GM12874 (cell line): Measurements from ENCODE around the gene PRR20B.
"Not testable (repeated sequence)": the region's sequence is repeated elsewhere in the genome, so short reads cannot be mapped to it uniquely, and the experiment has no call there.

Source experiments
- CTCF ChIP-seq: IDR thresholded peaks from 2 replicates; pipeline ENCODE4 v1.5.1; 2011; ENCODE audit warnings: low read depth, mild to moderate bottlenecking, control low read depth, low read length, moderate library complexity; ENCODE audit not compliant: insufficient read depth

PRR20B gene

DNA sequence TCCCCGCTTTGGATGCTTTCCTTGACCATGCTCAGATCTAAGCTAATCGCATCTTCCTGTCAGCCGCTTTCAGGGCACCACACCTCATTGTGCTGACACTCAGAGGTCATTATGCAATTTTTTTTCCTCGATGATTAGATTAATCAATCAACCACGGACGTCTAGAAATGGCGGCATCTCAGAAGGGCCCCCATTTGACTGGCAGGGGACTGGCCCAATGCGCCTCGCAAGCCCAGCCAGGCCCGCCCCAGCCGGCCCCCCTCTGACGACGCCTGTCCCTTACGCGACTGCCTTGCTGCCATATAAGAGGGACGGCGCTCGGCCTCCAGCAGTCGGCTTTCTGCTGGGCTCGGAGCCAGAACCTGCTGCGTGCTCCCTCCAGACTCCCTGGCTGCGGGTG, at the start of gene PRR20B:
PRR20B (plus strand) TSS at position 301 of the 400 bp plus-strand sequence. CDS start 387 bp downstream, outside the sequence.
- not testable (repeated sequence) for TF ChIP-seq CTCF

DNA sequence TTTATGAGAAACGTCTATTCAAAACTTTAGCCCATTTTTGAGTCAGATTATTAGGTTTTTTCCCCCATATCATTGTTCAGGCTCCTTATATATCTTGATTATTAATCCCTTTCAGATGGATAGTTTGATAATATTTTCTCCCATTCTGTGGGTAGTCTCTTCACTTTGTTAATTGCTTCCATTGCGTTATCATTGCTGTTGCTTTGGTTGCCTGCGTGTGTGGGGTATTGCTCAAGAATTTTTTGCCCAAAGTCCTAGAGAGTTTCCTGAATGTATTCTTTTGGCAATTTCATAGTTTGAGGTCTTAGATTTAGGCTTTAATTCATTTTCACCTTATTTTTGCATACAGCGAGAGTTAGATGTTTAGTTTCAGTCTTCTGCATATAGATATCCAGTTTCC, 32.3 kb upstream of the PRR20B start:
- no peak for TF ChIP-seq CTCF

DNA sequence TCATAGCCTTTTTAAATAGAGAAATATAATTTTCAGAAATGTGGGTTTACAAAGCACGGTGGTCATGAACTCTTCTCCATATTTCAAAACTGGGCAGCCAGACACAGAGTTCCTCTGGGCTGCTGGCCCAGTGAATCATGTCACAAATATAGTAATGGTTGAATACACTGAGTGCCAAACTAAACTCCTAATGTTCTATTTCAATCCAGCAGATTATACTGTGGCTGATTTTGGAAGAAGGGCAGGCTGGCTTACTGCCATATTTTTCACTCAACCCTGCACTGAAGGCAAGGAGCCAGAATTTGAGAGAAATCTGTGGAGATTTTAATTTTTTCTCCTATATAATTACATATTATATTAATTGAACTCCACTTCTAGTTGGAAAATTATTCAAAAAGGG, 23.6 kb upstream of the PRR20B start:
- no peak for TF ChIP-seq CTCF

- no peak for TF ChIP-seq CTCF
Measured at GRCh38 chr13:57128909-57129308, 18.4 kb upstream of the PRR20B start.

- TF ChIP-seq CTCF: no peak
Measured at GRCh38 chr13:57136093-57136492, 11.2 kb upstream of the PRR20B start.

DNA sequence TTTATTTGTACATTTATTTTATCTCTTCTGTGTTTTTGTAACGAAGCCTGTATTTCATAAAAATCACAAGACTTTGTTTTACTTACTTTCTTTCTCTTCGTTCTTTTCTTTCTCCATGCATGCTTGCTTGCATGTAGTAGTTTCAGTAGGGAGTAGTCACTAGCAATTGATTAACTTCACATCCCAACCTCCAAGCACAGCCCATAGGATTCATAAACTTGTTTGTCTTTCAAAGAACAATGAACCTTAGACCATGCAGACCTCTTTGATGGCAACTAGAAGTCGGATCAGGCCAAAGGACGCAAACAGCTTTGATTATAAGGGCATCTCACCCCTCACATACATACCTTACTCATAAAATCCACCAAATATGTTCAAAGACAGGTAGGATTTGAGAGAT, 9.7 kb upstream of the PRR20B start:
- no peak for TF ChIP-seq CTCF

DNA sequence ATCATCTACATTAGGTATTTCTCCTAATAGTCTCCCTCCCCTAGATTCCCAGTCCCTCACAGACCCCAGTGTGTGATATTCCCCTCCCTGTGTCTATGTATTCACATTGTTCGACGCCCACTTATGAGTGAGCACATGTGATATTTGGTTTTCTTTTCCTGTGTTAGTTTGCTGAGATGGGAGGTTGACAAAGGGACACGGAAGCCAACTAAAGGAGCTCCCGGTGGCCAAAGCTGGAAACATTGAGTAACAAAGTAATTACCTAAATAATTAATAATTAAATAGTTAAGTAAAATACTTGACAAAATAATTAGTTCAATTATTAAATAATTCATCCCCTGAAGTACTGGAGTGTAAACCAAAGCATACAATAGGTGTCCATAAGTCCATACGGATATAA, 8.3 kb upstream of the PRR20B start:
- no peak for TF ChIP-seq CTCF
